A549 (cell line): Measurements from ENCODE around the gene EXOC4. TPM values are rescaled to one million over a fixed set of nuclear protein-coding genes. Genes with fewer than 3 reads are reported as not detected.
"Not testable (repeated sequence)": the region's sequence is repeated elsewhere in the genome, so short reads cannot be mapped to it uniquely, and the experiment has no call there.

Source experiments
- ATAC-seq, 2 experiments: fragments of 200-7000 bp in 1 of 2; fragments of >200 bp in 1 of 2; cut with Nextera tagmentation in 1 of 2; cut with Tn5 transposase in 1 of 2; 3 replicates each; pipeline versions ENCODE4 v1.8.0 to v1.9.1; 2018 to 2020; ENCODE audit warnings: mild to moderate bottlenecking in 1 of 2, moderate library complexity in 1 of 2
- CTCF ChIA-PET: fragments of 300-600 bp; sonication (Branson Sonifier 250); formaldehyde crosslinking; extraction: SDS; loops from one replicate; lab custom pipeline; 2021; ENCODE audit warnings: antibody characterized with exemption, inconsistent platforms; lab: Yijun Ruan, JAX
- POLR2A ChIA-PET: fragments of 350-600 bp; formaldehyde crosslinking; extraction: SDS; loops from one replicate; lab custom pipeline; 2021; ENCODE audit warnings: antibody characterized with exemption, inconsistent platforms; lab: Yijun Ruan, JAX
- DNase-seq, 2 experiments: peaks; one replicate each; pipeline versions ENCODE4 v3.0.0 to v3.0.0-alpha.2; 2011 to 2016; ENCODE audit warnings: low read depth in 1 of 2, low spot score in 1 of 2
- FAIRE-seq: peaks from 2 replicates; lab custom pipeline; 2011; peaks lifted over from hg19 to GRCh38; lab: Jason Lieb, UNC
- H3K27ac ChIP-seq, 2 experiments: fragments of >200 bp; sonication (Bioruptor Twin); formaldehyde crosslinking; 3 replicates each; pipeline ENCODE4 v1.5.1; 2016 to 2017
- H3K4me1 ChIP-seq: fragments of >200 bp; sonication (Bioruptor Twin); formaldehyde crosslinking; 3 replicates; pipeline ENCODE4 v1.6.1; 2016
- H3K4me2 ChIP-seq: fragments of >200 bp; sonication (Bioruptor Twin); formaldehyde crosslinking; 3 replicates; pipeline ENCODE4 v1.6.1; 2016
- H3K4me3 ChIP-seq: fragments of >200 bp; sonication (Bioruptor Twin); formaldehyde crosslinking; 3 replicates; pipeline ENCODE4 v1.5.1; 2016
- H3K9me3 ChIP-seq: fragments of >200 bp; sonication (Bioruptor Twin); formaldehyde crosslinking; 3 replicates; pipeline ENCODE4 v1.6.1; 2016
- CBX2 ChIP-seq: fragments of 200-600 bp; sonication (generic); IDR thresholded peaks from 2 replicates; pipeline ENCODE4 v1.6.1; 2016; ENCODE audit warnings: low read depth, mild to moderate bottlenecking, borderline replicate concordance
- CBX8 ChIP-seq: fragments of 200-600 bp; sonication (generic); IDR thresholded peaks from 2 replicates; pipeline ENCODE4 v1.6.1; 2016
- CEBPB ChIP-seq, 2 experiments: fragments of >200 bp in 1 of 2; sonication (Bioruptor Twin) in 1 of 2; formaldehyde crosslinking in 1 of 2; IDR thresholded peaks; 2 replicates each; pipeline ENCODE4 v1.6.1; 2012 to 2016
- CHD2 ChIP-seq: fragments of 150-350 bp; IDR thresholded peaks from 2 replicates; pipeline ENCODE4 v1.6.1; 2014; ENCODE audit warnings: low read length; ENCODE audit not compliant: partially characterized antibody
- CHD4 ChIP-seq: fragments of 200-600 bp; sonication (generic); IDR thresholded peaks from 2 replicates; pipeline ENCODE4 v1.6.1; 2016; ENCODE audit warnings: antibody characterized with exemption, mild to moderate bottlenecking, borderline replicate concordance
- EHMT2 ChIP-seq: fragments of 200-600 bp; sonication (generic); IDR thresholded peaks from 2 replicates; pipeline ENCODE4 v1.6.1; 2016; ENCODE audit warnings: antibody characterized with exemption, low read depth, mild to moderate bottlenecking, moderate library complexity
- EP300 ChIP-seq, 2 experiments: fragments of >200 bp; sonication (Bioruptor Twin); formaldehyde crosslinking; IDR thresholded peaks; 2 replicates in 1 of 2; 3 replicates in 1 of 2; pipeline ENCODE4 v1.6.1; 2016 to 2017
- ESRRA ChIP-seq: fragments of 150-350 bp; IDR thresholded peaks from 2 replicates; pipeline ENCODE4 v1.6.1; 2014; ENCODE audit warnings: mild to moderate bottlenecking, low read length, borderline replicate concordance
- FOSB ChIP-seq: fragments of 250-450 bp; sonication (Bioruptor Pico); IDR thresholded peaks from 2 replicates; pipeline ENCODE4 v1.5.0; 2020; ENCODE audit warnings: mild to moderate bottlenecking, moderate library complexity
- FOSL2 ChIP-seq, 2 experiments: fragments of 450-650 bp in 1 of 2; fragments of >200 bp in 1 of 2; sonication (Bioruptor Twin) in 1 of 2; formaldehyde crosslinking; IDR thresholded peaks; 2 replicates each; pipeline versions ENCODE4 v1.5.0 to v1.6.1; 2016 to 2020; ENCODE audit warnings: mild to moderate bottlenecking in 1 of 2, moderate library complexity in 1 of 2
- FOXS1 ChIP-seq: fragments of 250-450 bp; sonication (Bioruptor Pico); IDR thresholded peaks from 2 replicates; pipeline ENCODE4 v1.5.0; 2020; ENCODE audit warnings: mild to moderate bottlenecking, moderate library complexity
- MAZ ChIP-seq: fragments of 150-350 bp; IDR thresholded peaks from 2 replicates; pipeline ENCODE4 v1.6.1; 2014; ENCODE audit warnings: antibody characterized with exemption, low read depth, low read length, borderline replicate concordance
- MYC ChIP-seq: IDR thresholded peaks from 2 replicates; pipeline ENCODE4 v1.6.1; 2012; ENCODE audit warnings: mild to moderate bottlenecking, inconsistent platforms, low read length, improper control_type of control experiment, borderline replicate concordance
- NFE2L2 ChIP-seq: fragments of 150-350 bp; conservative IDR thresholded peaks from 2 replicates; pipeline ENCODE4 v1.6.1; 2014; ENCODE audit warnings: low read length
- NR3C1 ChIP-seq: fragments of >200 bp; sonication (Bioruptor Twin); formaldehyde crosslinking; IDR thresholded peaks from 3 replicates; pipeline ENCODE4 v1.6.1; 2017
- PHF8 ChIP-seq: fragments of 200-600 bp; sonication (generic); IDR thresholded peaks from 2 replicates; pipeline ENCODE4 v1.6.1; 2016; ENCODE audit warnings: low read depth, mild to moderate bottlenecking, antibody characterized with exemption, moderate library complexity, borderline replicate concordance
- POLR2A ChIP-seq: IDR thresholded peaks from 2 replicates; pipeline ENCODE4 v1.6.1; 2012; ENCODE audit warnings: mild to moderate bottlenecking, low read length
- POLR2AphosphoS2 ChIP-seq: conservative IDR thresholded peaks from 2 replicates; pipeline ENCODE4 v1.6.1; 2012; ENCODE audit warnings: low read length, improper control_type of control experiment, inconsistent platforms
- RCOR1 ChIP-seq: fragments of 150-350 bp; IDR thresholded peaks from 2 replicates; pipeline ENCODE4 v1.6.1; 2014; ENCODE audit warnings: antibody characterized with exemption, low read length, low read depth
- SREBF2 ChIP-seq: fragments of 450-650 bp; IDR thresholded peaks from 2 replicates; pipeline ENCODE4 v1.6.1; 2014; ENCODE audit warnings: mild to moderate bottlenecking, moderate library complexity
- ZC3H11A ChIP-seq: fragments of 450-650 bp; IDR thresholded peaks from 2 replicates; pipeline ENCODE4 v1.6.1; 2014; ENCODE audit warnings: antibody characterized with exemption, mild to moderate bottlenecking
- ZFP36 ChIP-seq: fragments of 450-650 bp; IDR thresholded peaks from 2 replicates; pipeline ENCODE4 v1.6.1; 2014; ENCODE audit warnings: borderline replicate concordance; ENCODE audit not compliant: partially characterized antibody
- ZNF302 ChIP-seq: fragments of 250-450 bp; sonication (Bioruptor Pico); IDR thresholded peaks from 2 replicates; pipeline ENCODE4 v1.9.0; 2021; ENCODE audit warnings: inconsistent platforms, mild to moderate bottlenecking, moderate library complexity
- ZSCAN20 ChIP-seq: fragments of 250-450 bp; sonication (Bioruptor Pico); IDR thresholded peaks from 2 replicates; pipeline ENCODE4 v1.8.0; 2022; ENCODE audit warnings: mild to moderate bottlenecking, moderate library complexity
- WGBS: methylation state at CpG from one replicate; pipeline ENCODE4 v1.1.6; 2017; ENCODE audit errors: missing lambda C conversion rate; 5-methylcytosine and 5-hydroxymethylcytosine counted together
- polyA plus RNA-seq, 4 experiments: library from polyadenylated mRNA; depleted of rRNA in 3 of 4; stranded (reverse); fragments of >200 nt; fragmentation: RNase III in 1 of 4; extraction: RNeasy Plus Mini Kit Qiagen cat#74134 plus additional on column Dnase treatment in 1 of 4; gene quantifications; 2 replicates in 3 of 4; 3 replicates in 1 of 4; pipeline ENCODE4 v1.2.3, GENCODE V29; 2011 to 2017
- TF ChIP-seq, protein P1 (sequence below): IDR thresholded peaks from 2 replicates; pipeline ENCODE4 v1.6.1; 2012
- TF ChIP-seq, protein P2 (sequence below): fragments of 250-450 bp; sonication (Bioruptor Pico); IDR thresholded peaks from 2 replicates; pipeline ENCODE4 v1.5.0; 2020; ENCODE audit warnings: low read depth, mild to moderate bottlenecking, moderate library complexity
- TF ChIP-seq, protein P3 (sequence below): fragments of 450-650 bp; IDR thresholded peaks from 2 replicates; pipeline ENCODE4 v1.6.1; 2014; ENCODE audit warnings: antibody characterized with exemption
- TF ChIP-seq, protein P4 (sequence below): IDR thresholded peaks from 2 replicates; pipeline ENCODE4 v1.6.1; 2012

Gene EXOC4
- polyA plus RNA-seq, 2 of the 4 experiments (the other 2 are of a cell fraction) = 33.4 to 73.1 TPM

DNA sequence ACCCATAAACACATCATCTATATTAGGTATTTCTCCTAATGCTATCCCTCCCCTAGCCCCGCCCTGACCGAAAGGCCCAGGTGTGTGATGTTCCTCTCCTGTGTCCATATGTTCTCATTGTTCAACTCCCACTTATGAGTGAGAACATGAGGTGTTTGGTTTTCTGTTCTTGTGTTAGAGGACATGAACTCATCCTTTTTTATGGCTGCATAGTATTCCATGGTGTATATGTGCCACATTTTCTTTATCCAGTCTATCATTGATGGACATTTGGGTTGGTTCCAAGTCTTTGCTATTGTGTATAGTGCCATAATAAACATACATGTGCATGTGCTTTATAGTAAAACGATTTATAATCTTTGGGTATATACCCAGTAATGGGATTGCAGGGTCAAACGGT is 68.5 kb downstream of the EXOC4 start:
- H3K4me1 ChIP-seq, DNase-seq, H3K9me3 ChIP-seq, H3K4me3 ChIP-seq, POLR2A ChIA-PET, H3K4me2 ChIP-seq, ATAC-seq, FAIRE-seq, H3K27ac ChIP-seq, CTCF ChIA-PET: not testable (repeated sequence)
- WGBS = 87% methylated on average over 4 of the region's 4 CpGs

DNA sequence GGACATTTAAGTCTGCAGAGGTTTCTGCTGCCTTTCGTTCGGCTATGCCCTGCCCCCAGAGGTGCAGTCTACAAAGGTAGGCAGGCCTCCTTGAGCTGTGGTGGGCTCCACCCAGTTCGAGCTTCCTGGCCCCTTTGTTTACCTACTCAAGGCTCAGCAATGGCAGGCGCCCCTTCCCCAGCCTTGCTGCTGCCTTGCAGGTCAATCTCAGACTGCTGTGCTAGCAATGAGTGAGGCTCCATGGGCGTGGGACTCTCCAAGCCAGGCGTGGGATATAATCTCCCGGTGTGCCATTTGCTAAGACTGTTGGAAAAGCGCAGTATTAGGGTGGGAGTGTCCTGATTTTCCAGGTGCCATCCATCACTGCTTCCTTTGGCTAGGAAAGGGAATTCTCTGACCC is 73.9 kb downstream of the EXOC4 start:
- H3K27ac ChIP-seq, H3K4me1 ChIP-seq, FAIRE-seq, POLR2A ChIA-PET, H3K4me3 ChIP-seq, DNase-seq, ATAC-seq, H3K4me2 ChIP-seq, H3K9me3 ChIP-seq, CTCF ChIA-PET: not testable (repeated sequence)
- whole genome bisulfite sequencing = 78% methylated on average over 8 of the region's 8 CpGs

DNA sequence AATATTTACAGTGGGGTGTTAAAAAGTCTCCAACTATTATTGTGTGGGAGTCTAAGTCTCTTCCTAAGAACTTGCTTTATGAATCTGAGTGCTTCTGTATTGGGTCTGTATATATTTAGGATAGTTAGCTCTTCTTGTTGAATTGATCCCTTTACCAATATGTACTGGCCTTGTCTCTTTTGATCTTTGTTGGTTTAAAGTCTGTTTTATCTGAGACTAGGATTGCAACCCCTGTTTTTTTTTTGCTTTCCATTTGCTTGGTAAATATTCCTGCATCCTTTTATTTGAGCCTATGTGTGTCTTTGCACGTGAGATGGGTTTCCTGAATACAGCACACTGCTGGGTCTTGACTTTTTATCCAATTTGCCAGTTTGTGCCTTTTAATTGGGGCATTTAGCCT is 75.1 kb downstream of the EXOC4 start:
- H3K4me2 ChIP-seq, H3K9me3 ChIP-seq, FAIRE-seq, POLR2A ChIA-PET, DNase-seq, ATAC-seq, CTCF ChIA-PET, H3K27ac ChIP-seq, H3K4me1 ChIP-seq, H3K4me3 ChIP-seq: not testable (repeated sequence)
- 89% methylated on average over 1 of the region's 1 CpG for WGBS

DNA sequence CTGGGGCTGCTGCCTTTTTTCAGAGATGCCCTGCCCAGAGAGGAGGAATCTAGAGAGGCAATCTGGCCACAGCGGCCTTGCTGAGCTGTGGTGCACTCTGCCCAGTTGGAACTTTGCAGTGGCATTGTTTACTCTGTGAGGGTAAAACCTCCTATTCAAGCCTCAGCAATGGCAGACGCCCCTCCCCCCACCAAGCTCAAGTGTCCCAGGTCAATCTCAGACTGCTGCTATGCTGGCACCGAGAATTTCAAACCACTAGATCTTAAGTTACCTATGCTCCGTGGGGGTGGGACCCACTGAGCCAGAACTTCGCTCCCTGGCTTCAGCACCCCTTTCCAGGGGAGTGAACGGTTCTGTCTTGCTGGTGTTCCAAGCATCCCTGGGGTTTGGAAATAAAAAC is 77.2 kb downstream of the EXOC4 start:
- Histone ChIP-seq H3K4me2 (no peak overlapping the region), H3K4me1 (no peaks in the 10 kb centered on the region), H3K4me3 (no peak overlapping the region), H3K9me3 (peaks cover 3% of the 10 kb centered on the region; the same call in 1 of the 3 replicates), H3K27ac (no peak overlapping the region)
- DNase-seq = no peak
- no peak for ATAC-seq
- ChIA-PET CTCF (interaction anchor here (0.6 kb wide), 1 partner anchor 413 kb away, joined by 4 read pairs; no protein-coding TSS in a partner anchor), POLR2A (no interaction called here)
- FAIRE-seq = no peak
- WGBS = 72% methylated on average over 6 of the region's 6 CpGs
- TF ChIP-seq ZNF302 (CRISPR knock-in tag) (no peak), SREBF2 (no peak), POLR2A (no peak), FOSB (CRISPR knock-in tag) (no peak), EP300 (IDR thresholded peaks at IDR 0.05) (no peak), EHMT2 (no peak), ZFP36 (no peak), CHD2 (no peak), CEBPB (IDR thresholded peaks at IDR 0.05) (no peak), MAZ (no peak), CBX8 (no peak)
- TF ChIP-seq, protein P1, sequence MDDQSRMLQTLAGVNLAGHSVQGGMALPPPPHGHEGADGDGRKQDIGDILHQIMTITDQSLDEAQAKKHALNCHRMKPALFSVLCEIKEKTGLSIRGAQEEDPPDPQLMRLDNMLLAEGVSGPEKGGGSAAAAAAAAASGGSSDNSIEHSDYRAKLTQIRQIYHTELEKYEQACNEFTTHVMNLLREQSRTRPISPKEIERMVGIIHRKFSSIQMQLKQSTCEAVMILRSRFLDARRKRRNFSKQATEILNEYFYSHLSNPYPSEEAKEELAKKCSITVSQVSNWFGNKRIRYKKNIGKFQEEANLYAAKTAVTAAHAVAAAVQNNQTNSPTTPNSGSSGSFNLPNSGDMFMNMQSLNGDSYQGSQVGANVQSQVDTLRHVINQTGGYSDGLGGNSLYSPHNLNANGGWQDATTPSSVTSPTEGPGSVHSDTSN = no peak

DNA sequence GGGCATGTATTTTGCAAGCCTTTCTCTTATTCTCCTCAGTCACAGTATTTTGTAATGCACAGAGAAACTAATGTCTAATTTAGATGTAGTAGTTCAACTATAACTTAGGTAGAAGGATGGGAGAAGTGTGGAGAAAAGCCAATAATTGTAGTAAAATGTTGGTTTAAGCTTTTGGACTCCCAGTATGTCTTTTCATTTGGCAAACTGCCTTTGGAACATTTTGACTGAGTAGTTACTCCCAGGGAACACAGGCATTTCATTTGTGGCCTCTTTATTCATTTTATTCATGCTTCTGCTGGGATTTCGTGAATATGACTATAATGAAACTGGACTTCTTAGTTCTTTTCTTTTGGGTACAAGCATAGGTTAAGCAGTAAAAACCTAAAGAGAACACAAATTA is 79.0 kb downstream of the EXOC4 start:
- Histone ChIP-seq H3K4me1 (no peaks in the 10 kb centered on the region), H3K4me2 (no peak overlapping the region), H3K27ac (no peak overlapping the region), H3K9me3 (no peaks in the 10 kb centered on the region), H3K4me3 (no peak overlapping the region)
- POLR2A ChIA-PET = no interaction called here
- ATAC-seq = no peak
- CTCF ChIA-PET = no interaction called here
- FAIRE-seq = no peak
- 85% methylated on average over 1 of the region's 1 CpG for WGBS
- DNase-seq = no peak
- TF ChIP-seq RCOR1 (no peak), ZSCAN20 (CRISPR knock-in tag) (no peak), NR3C1 (no peak), POLR2AphosphoS2 (no peak), NFE2L2 (no peak), ESRRA (no peak), FOSL2 (IDR thresholded peaks at IDR 0.05) (no peak), FOSL2 (CRISPR knock-in tag; IDR thresholded peaks at IDR 0.05) (no peak), FOXS1 (no peak), POLR2A (no peak), CBX2 (no peak), ZC3H11A (no peak), MYC (no peak), PHF8 (no peak), CHD4 (no peak)
- TF ChIP-seq, protein P2, sequence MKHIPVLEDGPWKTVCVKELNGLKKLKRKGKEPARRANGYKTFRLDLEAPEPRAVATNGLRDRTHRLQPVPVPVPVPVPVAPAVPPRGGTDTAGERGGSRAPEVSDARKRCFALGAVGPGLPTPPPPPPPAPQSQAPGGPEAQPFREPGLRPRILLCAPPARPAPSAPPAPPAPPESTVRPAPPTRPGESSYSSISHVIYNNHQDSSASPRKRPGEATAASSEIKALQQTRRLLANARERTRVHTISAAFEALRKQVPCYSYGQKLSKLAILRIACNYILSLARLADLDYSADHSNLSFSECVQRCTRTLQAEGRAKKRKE (CRISPR knock-in tag) = no peak
- TF ChIP-seq, protein P3, sequence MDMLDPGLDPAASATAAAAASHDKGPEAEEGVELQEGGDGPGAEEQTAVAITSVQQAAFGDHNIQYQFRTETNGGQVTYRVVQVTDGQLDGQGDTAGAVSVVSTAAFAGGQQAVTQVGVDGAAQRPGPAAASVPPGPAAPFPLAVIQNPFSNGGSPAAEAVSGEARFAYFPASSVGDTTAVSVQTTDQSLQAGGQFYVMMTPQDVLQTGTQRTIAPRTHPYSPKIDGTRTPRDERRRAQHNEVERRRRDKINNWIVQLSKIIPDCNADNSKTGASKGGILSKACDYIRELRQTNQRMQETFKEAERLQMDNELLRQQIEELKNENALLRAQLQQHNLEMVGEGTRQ = no peak
- TF ChIP-seq, protein P4, sequence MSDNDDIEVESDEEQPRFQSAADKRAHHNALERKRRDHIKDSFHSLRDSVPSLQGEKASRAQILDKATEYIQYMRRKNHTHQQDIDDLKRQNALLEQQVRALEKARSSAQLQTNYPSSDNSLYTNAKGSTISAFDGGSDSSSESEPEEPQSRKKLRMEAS = no peak
